ENCODE measurements around the gene ACTR1A.
"Not testable (repeated sequence)": the region's sequence is repeated elsewhere in the genome, so short reads cannot be mapped to it uniquely, and the experiment has no call there.

The ACTR1A gene

DNA sequence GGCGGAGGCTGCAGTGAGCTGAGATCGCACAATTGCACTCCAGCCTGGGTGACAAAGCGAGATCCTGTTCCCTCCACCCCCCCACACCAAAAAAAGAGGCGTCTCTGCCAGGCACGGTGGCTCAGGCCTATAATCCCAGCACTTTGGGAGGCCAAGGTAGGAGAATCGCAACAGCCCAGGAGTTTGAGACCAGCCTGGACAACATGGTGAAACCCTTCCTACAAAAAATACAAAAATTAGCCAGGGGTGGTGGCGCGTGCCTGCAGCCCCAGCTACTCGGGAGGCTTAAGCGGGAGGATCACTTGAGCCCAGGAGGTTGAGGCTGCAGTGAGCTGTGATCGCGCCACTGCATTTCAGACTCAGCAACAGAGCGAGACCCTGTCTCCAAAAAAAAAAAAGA is 1.8 kb downstream of the ACTR1A start:
- not testable (repeated sequence) for H3K9me3 ChIP-seq (replicated peaks; ENCODE audit: low read length); H3K27me3 ChIP-seq (ENCODE audit: control insufficient read depth, insufficient read depth, low read length); H3K36me3 ChIP-seq (ENCODE audit: insufficient read depth, low read length)
- Histone ChIP-seq H3K9ac (ENCODE audit: low read depth, low read length) (peak overlapping the region; percentile 94), H3K4me3 (ENCODE audit: low read length) (peak overlapping the region; percentile 75), H3K4me2 (ENCODE audit: low read length) (peak overlapping the region; percentile 76), H3K4me1 (ENCODE audit: control insufficient read depth, insufficient read depth, low read length) (peaks cover 18% of the 10 kb centered on the region)

DNA sequence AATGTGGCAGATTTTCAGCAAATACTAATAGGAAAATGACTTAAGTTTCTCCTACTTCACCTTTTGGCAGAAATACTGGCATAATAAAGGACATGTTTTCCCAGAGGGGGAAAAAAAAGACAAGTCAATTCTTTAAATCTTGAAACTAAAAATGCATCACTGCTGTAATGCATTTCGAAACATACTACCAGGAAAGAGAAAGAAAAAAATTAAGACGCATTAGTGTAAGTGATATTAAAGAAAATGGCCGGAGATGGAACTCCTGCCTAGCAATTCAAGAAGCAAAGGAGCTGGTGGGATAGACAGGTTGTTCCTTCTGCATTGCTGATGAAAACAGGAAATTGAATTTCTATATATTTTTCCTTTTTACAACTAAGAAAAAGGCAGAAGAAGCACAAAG is 3.2 kb downstream of the ACTR1A start:
- Histone ChIP-seq H3K9me3 (replicated peaks; ENCODE audit: low read length) (no peaks in the 10 kb centered on the region), H3K36me3 (ENCODE audit: insufficient read depth, low read length) (peaks cover 2% of the 10 kb centered on the region), H3K27me3 (ENCODE audit: control insufficient read depth, insufficient read depth, low read length) (no peaks in the 10 kb centered on the region), H3K4me3 (ENCODE audit: low read length) (no peak overlapping the region), H3K4me2 (ENCODE audit: low read length) (no peak overlapping the region), H3K4me1 (ENCODE audit: control insufficient read depth, insufficient read depth, low read length) (peaks cover 9% of the 10 kb centered on the region), H3K9ac (ENCODE audit: low read depth, low read length) (no peak overlapping the region)

DNA sequence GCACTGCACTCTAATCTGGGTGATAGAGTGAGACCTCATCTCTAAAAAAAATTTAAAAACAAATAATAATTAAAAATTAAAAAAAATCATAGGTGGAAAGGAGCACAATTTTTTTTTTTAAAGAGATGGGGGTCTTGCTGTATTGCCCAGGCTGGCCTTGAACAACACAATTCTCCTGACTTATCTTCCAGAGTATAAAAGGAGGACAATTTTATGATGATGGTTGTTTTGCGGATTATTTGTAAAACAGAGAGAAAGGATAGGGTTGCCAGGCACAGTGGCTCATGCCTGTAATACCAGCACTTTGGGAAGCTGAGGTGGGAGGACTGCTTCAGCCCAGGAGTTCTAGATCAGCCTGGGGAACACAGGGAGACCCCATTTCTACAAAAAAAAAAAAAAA is 5.0 kb downstream of the ACTR1A start:
- Histone ChIP-seq H3K4me2 (ENCODE audit: low read length) (no peak overlapping the region), H3K27me3 (ENCODE audit: control insufficient read depth, insufficient read depth, low read length) (no peaks in the 10 kb centered on the region), H3K9ac (ENCODE audit: low read depth, low read length) (no peak overlapping the region), H3K4me1 (ENCODE audit: control insufficient read depth, insufficient read depth, low read length) (peaks cover 12% of the 10 kb centered on the region), H3K4me3 (ENCODE audit: low read length) (no peak overlapping the region), H3K36me3 (ENCODE audit: insufficient read depth, low read length) (peaks cover 3% of the 10 kb centered on the region), H3K9me3 (replicated peaks; ENCODE audit: low read length) (no peaks in the 10 kb centered on the region)

DNA sequence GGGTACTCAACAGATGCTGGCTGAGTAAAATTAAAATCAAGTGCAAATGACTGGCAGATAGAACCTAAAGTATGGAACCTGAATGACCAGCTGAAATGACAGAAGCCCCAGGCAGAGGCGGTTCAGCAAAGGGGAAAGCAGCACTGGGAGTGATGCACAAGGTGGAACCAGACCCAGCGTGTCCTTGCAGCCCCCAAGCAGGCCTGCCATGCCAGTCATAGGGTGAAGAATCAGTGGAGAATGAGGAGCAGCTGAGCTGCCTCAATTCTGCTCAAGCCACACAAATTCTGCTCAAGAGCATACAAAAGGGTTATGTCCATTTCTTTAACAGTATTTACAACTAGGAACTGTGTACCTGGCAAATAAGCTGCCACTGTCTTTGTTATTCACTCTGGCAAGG is 8.7 kb downstream of the ACTR1A start:
- H3K4me3 ChIP-seq (ENCODE audit: low read length), result no peak overlapping the region
- H3K9ac ChIP-seq (ENCODE audit: low read depth, low read length), result no peak overlapping the region
- no peaks in the 10 kb centered on the region for H3K27me3 ChIP-seq (ENCODE audit: control insufficient read depth, insufficient read depth, low read length)

GRCh38 chr10:102492983-102493382 is 9.5 kb downstream of the ACTR1A start:
- no peaks in the 10 kb centered on the region for H3K9me3 ChIP-seq (replicated peaks; ENCODE audit: low read length)
- no peak overlapping the region for H3K4me3 ChIP-seq (ENCODE audit: low read length)
- peaks cover 7% of the 10 kb centered on the region for H3K4me1 ChIP-seq (ENCODE audit: control insufficient read depth, insufficient read depth, low read length)
- H3K4me2 ChIP-seq (ENCODE audit: low read length), result no peak overlapping the region
- peaks cover 26% of the 10 kb centered on the region for H3K36me3 ChIP-seq (ENCODE audit: insufficient read depth, low read length)
- H3K27me3 ChIP-seq (ENCODE audit: control insufficient read depth, insufficient read depth, low read length), result no peaks in the 10 kb centered on the region
- no peak overlapping the region for H3K9ac ChIP-seq (ENCODE audit: low read depth, low read length)

More for the DNA sequence above, 8.7 kb downstream of the ACTR1A start:
- Histone ChIP-seq H3K9me3 (replicated peaks; ENCODE audit: low read length) (no peaks in the 10 kb centered on the region), H3K4me2 (ENCODE audit: low read length) (no peak overlapping the region), H3K4me1 (ENCODE audit: control insufficient read depth, insufficient read depth, low read length) (peaks cover 7% of the 10 kb centered on the region), H3K36me3 (ENCODE audit: insufficient read depth, low read length) (peaks cover 18% of the 10 kb centered on the region)

DNA sequence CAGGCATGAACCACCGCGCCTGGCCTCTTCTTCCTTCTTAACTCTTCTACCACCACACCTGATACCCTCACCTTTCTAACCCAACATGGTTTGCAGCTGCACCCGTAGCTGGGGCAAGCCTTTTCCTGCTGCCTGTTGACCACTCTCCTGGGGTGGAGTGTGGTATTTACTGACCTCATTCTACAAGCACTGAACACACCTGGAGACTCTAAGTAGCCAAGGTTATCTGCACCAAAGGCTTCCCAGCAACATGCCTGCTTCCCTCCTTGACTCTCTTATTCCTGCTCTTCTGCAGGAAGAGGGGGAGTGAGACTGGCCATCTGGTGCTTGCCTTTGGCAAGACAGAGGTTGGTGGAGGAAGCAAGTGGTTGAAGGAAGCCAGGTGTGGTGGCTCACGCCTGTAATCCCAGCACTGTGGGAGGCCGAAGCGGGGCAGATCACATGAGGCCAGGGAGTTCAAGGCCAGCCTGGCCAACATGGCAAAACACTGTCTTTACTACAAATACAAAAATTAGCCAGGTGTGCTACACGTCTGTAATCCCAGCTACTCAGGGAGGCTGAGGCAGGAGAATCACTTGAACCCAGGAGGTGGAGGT is 10.1 kb downstream of the ACTR1A start:
- Histone ChIP-seq H3K9ac (ENCODE audit: low read depth, low read length) (no peak overlapping the region), H3K4me1 (ENCODE audit: control insufficient read depth, insufficient read depth, low read length) (peaks cover 7% of the 10 kb centered on the region), H3K36me3 (ENCODE audit: insufficient read depth, low read length) (peaks cover 28% of the 10 kb centered on the region)

GRCh38 chr10:102491136-102491535 is 11.4 kb downstream of the ACTR1A start:
- H3K36me3 ChIP-seq (ENCODE audit: insufficient read depth, low read length), result peaks cover 33% of the 10 kb centered on the region

More for the DNA sequence above, 10.1 kb downstream of the ACTR1A start:
- H3K27me3 ChIP-seq (ENCODE audit: control insufficient read depth, insufficient read depth, low read length), result no peaks in the 10 kb centered on the region
- H3K9me3 ChIP-seq (replicated peaks; ENCODE audit: low read length), result no peaks in the 10 kb centered on the region
- no peak overlapping the region for H3K4me3 ChIP-seq (ENCODE audit: low read length)
- no peak overlapping the region for H3K4me2 ChIP-seq (ENCODE audit: low read length)

DNA sequence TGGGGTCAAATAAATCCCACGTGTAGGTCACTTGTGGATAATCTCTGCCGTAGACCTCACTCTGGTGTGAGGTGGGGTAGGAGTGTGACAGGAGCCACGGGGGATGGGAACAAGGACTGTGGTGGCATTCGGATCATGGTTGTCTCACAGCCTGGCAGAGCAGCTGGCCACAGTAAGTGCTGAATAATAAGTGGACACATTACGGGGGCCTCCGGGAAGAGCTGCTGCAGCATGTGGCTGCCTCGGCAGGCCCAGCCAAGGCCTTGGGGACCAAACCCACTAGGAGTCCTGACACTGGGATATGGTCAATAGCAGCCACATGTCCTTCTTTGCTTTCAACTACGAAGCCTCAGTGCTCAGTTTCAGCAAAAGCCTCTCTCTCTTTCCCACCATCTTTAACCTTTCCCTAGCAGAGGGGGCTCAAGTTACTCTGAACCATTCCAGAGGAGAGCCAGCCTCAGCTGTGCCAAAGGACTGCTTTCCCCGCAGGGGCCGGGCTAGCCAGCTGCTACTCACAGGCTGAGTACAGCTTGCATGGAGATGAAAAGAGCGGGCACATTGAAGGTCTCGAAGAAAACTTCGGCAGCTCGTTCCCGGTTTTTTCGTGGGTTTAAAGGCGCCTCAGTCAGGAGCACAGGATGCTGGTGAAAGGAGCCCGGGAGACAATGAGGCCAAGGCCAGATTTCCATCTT is 17.3 kb downstream of the ACTR1A start:
- Histone ChIP-seq H3K9ac (ENCODE audit: low read depth, low read length) (no peak overlapping the region), H3K36me3 (ENCODE audit: insufficient read depth, low read length) (peaks cover 75% of the 10 kb centered on the region), H3K4me3 (ENCODE audit: low read length) (no peak overlapping the region), H3K4me1 (ENCODE audit: control insufficient read depth, insufficient read depth, low read length) (no peaks in the 10 kb centered on the region), H3K9me3 (replicated peaks; ENCODE audit: low read length) (no peaks in the 10 kb centered on the region), H3K4me2 (ENCODE audit: low read length) (no peak overlapping the region), H3K27me3 (ENCODE audit: control insufficient read depth, insufficient read depth, low read length) (no peaks in the 10 kb centered on the region)

More at GRCh38 chr10:102491136-102491535, 11.4 kb downstream of the ACTR1A start:
- Histone ChIP-seq H3K27me3 (ENCODE audit: control insufficient read depth, insufficient read depth, low read length) (no peaks in the 10 kb centered on the region), H3K4me2 (ENCODE audit: low read length) (no peak overlapping the region), H3K4me1 (ENCODE audit: control insufficient read depth, insufficient read depth, low read length) (peaks cover 7% of the 10 kb centered on the region), H3K9me3 (replicated peaks; ENCODE audit: low read length) (no peaks in the 10 kb centered on the region), H3K4me3 (ENCODE audit: low read length) (no peak overlapping the region), H3K9ac (ENCODE audit: low read depth, low read length) (no peak overlapping the region)

DNA sequence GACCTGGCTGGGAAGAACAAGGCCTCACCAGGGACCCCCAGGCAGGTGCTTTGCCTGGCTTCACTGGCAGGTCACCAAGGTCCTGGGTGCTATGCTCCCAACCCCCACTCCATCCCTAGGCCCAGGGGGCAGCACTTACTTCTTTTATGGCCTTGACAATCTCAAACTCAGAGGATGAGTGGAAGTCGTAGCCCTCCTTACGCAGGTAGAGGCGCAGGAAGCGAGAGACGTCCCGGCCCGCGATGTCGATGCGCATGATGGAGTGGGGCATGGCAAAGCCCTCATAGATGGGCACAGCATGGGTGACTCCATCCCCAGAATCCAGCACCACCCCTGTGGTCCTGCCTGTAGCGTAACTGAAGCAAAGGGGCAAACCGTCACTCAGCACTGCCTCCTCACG is 18.5 kb downstream of the ACTR1A start:
- Histone ChIP-seq H3K9me3 (replicated peaks; ENCODE audit: low read length) (no peaks in the 10 kb centered on the region), H3K27me3 (ENCODE audit: control insufficient read depth, insufficient read depth, low read length) (no peaks in the 10 kb centered on the region), H3K9ac (ENCODE audit: low read depth, low read length) (no peak overlapping the region), H3K36me3 (ENCODE audit: insufficient read depth, low read length) (peaks cover 85% of the 10 kb centered on the region), H3K4me2 (ENCODE audit: low read length) (no peak overlapping the region), H3K4me1 (ENCODE audit: control insufficient read depth, insufficient read depth, low read length) (no peaks in the 10 kb centered on the region), H3K4me3 (ENCODE audit: low read length) (no peak overlapping the region)

DNA sequence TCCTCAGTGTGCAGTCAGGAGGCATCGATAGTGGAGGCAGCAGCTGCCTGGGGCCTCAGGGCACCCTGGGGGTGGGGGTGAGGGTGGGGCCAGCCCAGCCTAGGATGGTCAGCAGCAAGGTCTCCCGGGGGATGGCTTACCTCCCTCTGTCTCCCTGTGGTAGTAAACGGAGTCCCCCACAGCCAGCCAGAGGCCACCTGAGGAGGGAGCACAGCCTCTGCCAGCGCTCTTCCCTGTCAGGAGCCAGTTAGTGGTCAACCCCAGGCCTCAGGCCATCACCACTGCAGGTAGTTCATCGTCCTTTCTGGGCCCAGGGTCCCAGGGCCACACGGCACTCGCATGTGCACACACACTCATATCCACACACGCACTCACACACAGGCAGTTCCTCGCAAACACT is 22.1 kb downstream of the ACTR1A start:
- no peaks in the 10 kb centered on the region for H3K9me3 ChIP-seq (replicated peaks; ENCODE audit: low read length)
- no peak overlapping the region for H3K9ac ChIP-seq (ENCODE audit: low read depth, low read length)
- no peak overlapping the region for H3K4me3 ChIP-seq (ENCODE audit: low read length)
- no peak overlapping the region for H3K4me2 ChIP-seq (ENCODE audit: low read length)
- H3K4me1 ChIP-seq (ENCODE audit: control insufficient read depth, insufficient read depth, low read length), result no peaks in the 10 kb centered on the region
- H3K27me3 ChIP-seq (ENCODE audit: control insufficient read depth, insufficient read depth, low read length), result no peaks in the 10 kb centered on the region
- H3K36me3 ChIP-seq (ENCODE audit: insufficient read depth, low read length), result peaks cover 67% of the 10 kb centered on the region

DNA sequence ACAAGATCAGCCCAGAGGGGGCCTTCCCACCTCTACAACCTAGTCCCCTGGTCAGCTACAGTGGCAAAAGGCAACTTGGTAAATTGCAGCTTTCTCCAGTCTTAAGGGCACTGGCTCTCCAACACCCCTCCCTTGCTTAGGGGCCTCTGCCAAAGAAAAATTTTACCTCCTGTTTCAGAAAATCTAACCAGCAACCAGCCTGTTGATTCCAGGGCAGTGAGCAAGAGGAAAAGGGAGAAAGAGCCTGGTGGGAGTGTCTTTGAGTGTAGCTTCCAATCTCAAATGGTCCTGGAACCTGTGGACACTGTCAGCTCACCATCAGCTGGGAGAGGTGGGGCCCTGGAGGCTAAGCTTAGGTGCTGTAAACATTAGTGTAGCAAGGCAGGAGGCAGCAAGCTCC is 22.9 kb downstream of the ACTR1A start:
- Histone ChIP-seq H3K36me3 (ENCODE audit: insufficient read depth, low read length) (peaks cover 60% of the 10 kb centered on the region), H3K9ac (ENCODE audit: low read depth, low read length) (no peak overlapping the region), H3K27me3 (ENCODE audit: control insufficient read depth, insufficient read depth, low read length) (no peaks in the 10 kb centered on the region), H3K4me2 (ENCODE audit: low read length) (no peak overlapping the region), H3K9me3 (replicated peaks; ENCODE audit: low read length) (no peaks in the 10 kb centered on the region), H3K4me1 (ENCODE audit: control insufficient read depth, insufficient read depth, low read length) (no peaks in the 10 kb centered on the region), H3K4me3 (ENCODE audit: low read length) (no peak overlapping the region)
